ENCODE data around the gene ESRRB.

The ESRRB gene

GRCh38 chr14:76514213-76514998 lies 138.5 kb downstream of the ESRRB start:
- no peaks in the 10 kb centered on the region for H3K9me3 ChIP-seq
- TF ChIP-seq, protein P1, sequence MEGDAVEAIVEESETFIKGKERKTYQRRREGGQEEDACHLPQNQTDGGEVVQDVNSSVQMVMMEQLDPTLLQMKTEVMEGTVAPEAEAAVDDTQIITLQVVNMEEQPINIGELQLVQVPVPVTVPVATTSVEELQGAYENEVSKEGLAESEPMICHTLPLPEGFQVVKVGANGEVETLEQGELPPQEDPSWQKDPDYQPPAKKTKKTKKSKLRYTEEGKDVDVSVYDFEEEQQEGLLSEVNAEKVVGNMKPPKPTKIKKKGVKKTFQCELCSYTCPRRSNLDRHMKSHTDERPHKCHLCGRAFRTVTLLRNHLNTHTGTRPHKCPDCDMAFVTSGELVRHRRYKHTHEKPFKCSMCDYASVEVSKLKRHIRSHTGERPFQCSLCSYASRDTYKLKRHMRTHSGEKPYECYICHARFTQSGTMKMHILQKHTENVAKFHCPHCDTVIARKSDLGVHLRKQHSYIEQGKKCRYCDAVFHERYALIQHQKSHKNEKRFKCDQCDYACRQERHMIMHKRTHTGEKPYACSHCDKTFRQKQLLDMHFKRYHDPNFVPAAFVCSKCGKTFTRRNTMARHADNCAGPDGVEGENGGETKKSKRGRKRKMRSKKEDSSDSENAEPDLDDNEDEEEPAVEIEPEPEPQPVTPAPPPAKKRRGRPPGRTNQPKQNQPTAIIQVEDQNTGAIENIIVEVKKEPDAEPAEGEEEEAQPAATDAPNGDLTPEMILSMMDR (IDR thresholded peaks at IDR 0.05), result no peak
- no peaks in the 10 kb centered on the region for H3K36me3 ChIP-seq
- no peak overlapping the region for H3K27ac ChIP-seq
- H3K4me3 ChIP-seq (ENCODE audit: low read depth in 1 of 2, low read length in 1 of 2), result no peak overlapping the region
- no peaks in the 10 kb centered on the region for H3K4me1 ChIP-seq (ENCODE audit: control insufficient read depth in 1 of 2, insufficient read depth in 1 of 2, low read depth in 1 of 2, low read length in 1 of 2)
- H3K27me3 ChIP-seq, result peaks cover 12% of the 10 kb centered on the region

GRCh38 chr14:76516884-76517283 lies 140.9 kb downstream of the ESRRB start:
- no peak overlapping the region for H3K4me3 ChIP-seq (ENCODE audit: low read depth in 1 of 2, low read length in 1 of 2)
- TF ChIP-seq, protein P1 (IDR thresholded peaks at IDR 0.05), result no peak
- no peaks in the 10 kb centered on the region for H3K4me1 ChIP-seq (ENCODE audit: control insufficient read depth in 1 of 2, insufficient read depth in 1 of 2, low read depth in 1 of 2, low read length in 1 of 2)
- no peaks in the 10 kb centered on the region for H3K9me3 ChIP-seq
- H3K36me3 ChIP-seq, result no peaks in the 10 kb centered on the region
- H3K27me3 ChIP-seq, result no peaks in the 10 kb centered on the region
- H3K27ac ChIP-seq, result no peak overlapping the region

GRCh38 chr14:76518366-76518765 lies 142.4 kb downstream of the ESRRB start:
- Histone ChIP-seq H3K9me3 (no peaks in the 10 kb centered on the region), H3K27me3 (no peaks in the 10 kb centered on the region), H3K4me1 (ENCODE audit: control insufficient read depth in 1 of 2, insufficient read depth in 1 of 2, low read depth in 1 of 2, low read length in 1 of 2) (no peaks in the 10 kb centered on the region), H3K27ac (no peak overlapping the region), H3K4me3 (ENCODE audit: low read depth in 1 of 2, low read length in 1 of 2) (no peak overlapping the region), H3K36me3 (no peaks in the 10 kb centered on the region)
- TF ChIP-seq, protein P1 (IDR thresholded peaks at IDR 0.05), result no peak

DNA sequence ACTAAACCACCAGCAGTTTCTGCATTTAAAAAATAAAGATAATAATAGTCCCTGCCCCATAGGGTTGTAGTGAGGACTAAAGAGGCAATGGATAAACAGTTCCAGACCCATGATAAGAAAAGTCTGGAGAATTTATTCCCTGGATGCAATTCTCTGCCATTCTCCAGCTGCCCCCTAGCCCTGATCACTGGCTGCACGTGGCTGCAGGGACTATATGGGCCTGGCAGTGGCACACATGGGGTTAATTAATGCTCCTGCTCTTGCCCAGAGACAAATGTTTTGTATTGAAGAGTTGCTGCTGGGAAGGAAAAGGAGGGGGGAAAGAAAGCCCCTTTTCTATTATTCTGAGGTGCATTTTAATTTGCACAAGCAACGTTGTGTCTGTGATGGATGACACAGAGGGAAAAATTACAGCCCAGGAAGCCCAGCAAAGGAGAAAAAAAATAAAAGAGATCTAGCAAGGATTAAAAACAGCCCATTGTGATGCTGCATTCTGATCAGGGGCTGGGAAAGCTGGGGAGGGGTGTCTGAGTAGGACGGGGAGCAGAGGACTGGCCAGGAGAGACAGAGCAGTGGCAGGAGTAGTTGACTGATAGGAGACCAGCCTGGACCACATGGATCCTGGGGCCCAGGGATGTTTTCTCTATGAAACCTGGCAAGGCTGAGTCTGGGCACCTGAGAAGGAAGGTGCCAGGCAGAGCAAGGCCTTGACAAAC lies 149.3 kb downstream of the ESRRB start:
- no peaks in the 10 kb centered on the region for H3K27me3 ChIP-seq
- H3K27ac ChIP-seq, result no peak overlapping the region
- H3K4me3 ChIP-seq (ENCODE audit: low read depth in 1 of 2, low read length in 1 of 2), result no peak overlapping the region
- TF ChIP-seq, protein P1 (IDR thresholded peaks at IDR 0.05), result no peak
- H3K4me1 ChIP-seq (ENCODE audit: control insufficient read depth in 1 of 2, insufficient read depth in 1 of 2, low read depth in 1 of 2, low read length in 1 of 2), result no peaks in the 10 kb centered on the region
- H3K36me3 ChIP-seq, result no peaks in the 10 kb centered on the region
- no peaks in the 10 kb centered on the region for H3K9me3 ChIP-seq

GRCh38 chr14:76531085-76531484 lies 155.1 kb downstream of the ESRRB start:
- Histone ChIP-seq H3K27me3 (no peaks in the 10 kb centered on the region), H3K27ac (no peak overlapping the region), H3K4me3 (ENCODE audit: low read depth in 1 of 2, low read length in 1 of 2) (no peak overlapping the region), H3K9me3 (no peaks in the 10 kb centered on the region), H3K36me3 (no peaks in the 10 kb centered on the region), H3K4me1 (ENCODE audit: control insufficient read depth in 1 of 2, insufficient read depth in 1 of 2, low read depth in 1 of 2, low read length in 1 of 2) (no peaks in the 10 kb centered on the region)
- TF ChIP-seq, protein P1 (IDR thresholded peaks at IDR 0.05), result no peak
